Inflammatory macrophage treated with lipopolysaccharide for 4 hours (primary cell): ENCODE results near the gene CISD1.
A peak's percentile ranks its signal among the peaks of the same experiment; 100 is the strongest.
"Not testable (repeated sequence)": the region's sequence is repeated elsewhere in the genome, so short reads cannot be mapped to it uniquely, and the experiment has no call there.

Experiments
- DNase-seq: peaks from one replicate; pipeline ENCODE4 v3.0.0-alpha.2; 2020

CISD1 gene

GRCh38 chr10:58268946-58269781, at the start of gene CISD1:
TSS of gene CISD1 (plus strand) at chr10:58269162. CDS start at chr10:58269274, 112 bp downstream.
- peak; percentile 99 for DNase-seq

- DNase-seq: no peak
Measured at GRCh38 chr10:58219875-58220274, 49.1 kb upstream of the CISD1 start.

GRCh38 chr10:58220769-58221451, 48.1 kb upstream of the CISD1 start:
- DNase-seq: no peak

- no peak for DNase-seq
Measured at GRCh38 chr10:58225654-58226053, 43.3 kb upstream of the CISD1 start.

GRCh38 chr10:58229856-58230255, 39.1 kb upstream of the CISD1 start:
- DNase-seq: not testable (repeated sequence)

- no peak for DNase-seq
Measured at GRCh38 chr10:58237014-58237834, 31.7 kb upstream of the CISD1 start.

GRCh38 chr10:58239561-58240169, 29.3 kb upstream of the CISD1 start:
- DNase-seq: no peak

GRCh38 chr10:58240531-58240930, 28.4 kb upstream of the CISD1 start:
- DNase-seq: no peak

- no peak for DNase-seq
Measured at GRCh38 chr10:58241346-58241745, 27.6 kb upstream of the CISD1 start.

- no peak for DNase-seq
Measured at GRCh38 chr10:58243269-58243668, 25.7 kb upstream of the CISD1 start.

- DNase-seq: not testable (repeated sequence)
Measured at GRCh38 chr10:58243801-58244200, 25.2 kb upstream of the CISD1 start.

- DNase-seq: not testable (repeated sequence)
Measured at GRCh38 chr10:58244242-58244641, 24.7 kb upstream of the CISD1 start.

- DNase-seq: not testable (repeated sequence)
Measured at GRCh38 chr10:58244666-58245065, 24.3 kb upstream of the CISD1 start.

- DNase-seq: no peak
Measured at GRCh38 chr10:58253184-58253583, 15.8 kb upstream of the CISD1 start.

GRCh38 chr10:58254644-58255043, 14.3 kb upstream of the CISD1 start:
- DNase-seq: no peak

GRCh38 chr10:58256013-58256780, 12.8 kb upstream of the CISD1 start:
- DNase-seq: not testable (repeated sequence)

- DNase-seq: peak; percentile 5
Measured at GRCh38 chr10:58258977-58259692, 9.8 kb upstream of the CISD1 start.

- DNase-seq: no peak
Measured at GRCh38 chr10:58260334-58260733, 8.6 kb upstream of the CISD1 start.

GRCh38 chr10:58262766-58263165, 6.2 kb upstream of the CISD1 start:
- peak; percentile 50 for DNase-seq

GRCh38 chr10:58264780-58265179, 4.2 kb upstream of the CISD1 start:
- peak; percentile 51 for DNase-seq

- DNase-seq: peak; percentile 2
Measured at GRCh38 chr10:58265249-58265648, 3.7 kb upstream of the CISD1 start.
